ENCODE data around the gene RAPGEF2. TPM values are rescaled to one million over a fixed set of nuclear protein-coding genes. Genes with fewer than 3 reads are reported as not detected.

The RAPGEF2 gene
- polyA plus RNA-seq, 1 donor (not counting 4 experiments of a cell fraction or from before 2014, with no cell fraction given): 23.8 TPM

DNA sequence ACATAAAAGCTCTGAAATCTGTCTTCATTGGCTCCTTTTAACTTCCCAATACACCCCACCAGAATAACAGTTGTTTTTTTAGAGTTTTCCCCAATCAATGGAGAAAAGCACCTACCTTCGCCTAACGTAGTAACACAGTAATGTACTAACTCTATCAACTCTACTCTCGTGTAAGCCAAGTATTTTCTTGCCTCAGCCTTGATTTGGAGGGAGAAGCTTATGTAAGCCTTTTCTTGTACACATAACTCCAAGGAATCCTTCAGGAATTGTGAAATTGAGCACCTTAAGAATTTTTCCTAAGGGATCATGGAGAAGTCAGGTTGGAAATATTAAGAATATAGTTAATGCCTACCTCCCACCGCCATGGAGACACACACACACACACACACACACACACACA, 181.2 kb downstream of the RAPGEF2 start:
- Histone ChIP-seq H3K27me3 (ENCODE audit: control insufficient read depth, extremely low read depth, insufficient read depth, low read length) (no peaks in the 10 kb centered on the region), H3K9ac (ENCODE audit: control insufficient read depth, extremely low read depth, insufficient read depth, low read length) (peak overlapping the region; percentile 18), H2AFZ (ENCODE audit: control insufficient read depth, low read length) (no peak overlapping the region), H3K36me3 (ENCODE audit: control insufficient read depth in 2 of 2, extremely low read depth in 1 of 2, insufficient read depth in 2 of 2, low read length in 2 of 2) (no peaks in the 10 kb centered on the region), H3K4me1 (ENCODE audit: control insufficient read depth, extremely low read depth, insufficient read depth, low read length) (peaks cover 31% of the 10 kb centered on the region), H3K27ac (ENCODE audit: control insufficient read depth, insufficient read depth, low read length) (peak overlapping the region; percentile 76), H3K9me1 (ENCODE audit: control insufficient read depth, extremely low read depth, insufficient read depth, low read length) (no peaks in the 10 kb centered on the region), H3K9me3 (ENCODE audit: control insufficient read depth, low read depth, low read length) (no peaks in the 10 kb centered on the region), H3K79me2 (ENCODE audit: control insufficient read depth, insufficient read depth, low read length) (no peaks in the 10 kb centered on the region), H3K4me3 (ENCODE audit: control insufficient read depth in 2 of 3, extremely low read depth in 1 of 3, insufficient read depth in 2 of 3, low read depth in 1 of 3, low read length in 3 of 3) (peak overlapping the region in 2 of 3 experiments; percentile 39 to 50), H4K20me1 (ENCODE audit: control insufficient read depth, extremely low read depth, insufficient read depth, low read length) (no peaks in the 10 kb centered on the region), H3K4me2 (ENCODE audit: control insufficient read depth, extremely low read depth, insufficient read depth, low read depth, low read length) (peak overlapping the region; percentile 68)
- TF ChIP-seq EZH2 (IDR thresholded peaks at IDR 0.05; ENCODE audit: low read length): no peak
- TF ChIP-seq, protein P1, sequence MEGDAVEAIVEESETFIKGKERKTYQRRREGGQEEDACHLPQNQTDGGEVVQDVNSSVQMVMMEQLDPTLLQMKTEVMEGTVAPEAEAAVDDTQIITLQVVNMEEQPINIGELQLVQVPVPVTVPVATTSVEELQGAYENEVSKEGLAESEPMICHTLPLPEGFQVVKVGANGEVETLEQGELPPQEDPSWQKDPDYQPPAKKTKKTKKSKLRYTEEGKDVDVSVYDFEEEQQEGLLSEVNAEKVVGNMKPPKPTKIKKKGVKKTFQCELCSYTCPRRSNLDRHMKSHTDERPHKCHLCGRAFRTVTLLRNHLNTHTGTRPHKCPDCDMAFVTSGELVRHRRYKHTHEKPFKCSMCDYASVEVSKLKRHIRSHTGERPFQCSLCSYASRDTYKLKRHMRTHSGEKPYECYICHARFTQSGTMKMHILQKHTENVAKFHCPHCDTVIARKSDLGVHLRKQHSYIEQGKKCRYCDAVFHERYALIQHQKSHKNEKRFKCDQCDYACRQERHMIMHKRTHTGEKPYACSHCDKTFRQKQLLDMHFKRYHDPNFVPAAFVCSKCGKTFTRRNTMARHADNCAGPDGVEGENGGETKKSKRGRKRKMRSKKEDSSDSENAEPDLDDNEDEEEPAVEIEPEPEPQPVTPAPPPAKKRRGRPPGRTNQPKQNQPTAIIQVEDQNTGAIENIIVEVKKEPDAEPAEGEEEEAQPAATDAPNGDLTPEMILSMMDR (optimal IDR thresholded peaks at IDR 0.05 in 1 of 3, IDR thresholded peaks at IDR 0.05 in 1 of 3, conservative IDR thresholded peaks at IDR 0.05 in 1 of 3; ENCODE audit: extremely low read depth in 1 of 3, insufficient read depth in 2 of 3, low read length in 3 of 3): no peak
- dilution Hi-C loops (cut with MboI; ENCODE audit: extremely low pct_ligation_motif_present, low sequenced_read_pairs): no loop called here
- DNase-seq (ENCODE audit: low read depth, low spot score) (no peak), FAIRE-seq (no peak)

DNA sequence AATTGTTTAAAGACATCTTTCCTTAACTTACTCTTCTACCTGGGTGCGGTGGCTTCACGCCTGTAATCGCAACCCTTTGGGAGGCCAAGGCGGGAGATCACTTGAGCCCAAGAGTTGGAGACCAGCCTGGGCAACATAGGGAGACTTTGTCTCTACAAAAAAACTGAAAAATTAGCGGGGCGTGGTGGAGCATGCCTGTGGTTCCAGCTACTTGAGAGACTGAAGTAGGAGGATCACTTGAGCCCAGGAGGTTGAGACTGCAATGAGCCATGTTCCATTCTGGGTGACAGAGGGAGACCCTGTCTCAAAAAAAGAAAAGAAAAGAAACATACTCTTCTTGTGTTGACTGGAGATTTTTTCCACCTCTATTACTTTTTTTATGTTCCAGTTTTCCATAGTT, 181.9 kb downstream of the RAPGEF2 start:
- dilution Hi-C loops (cut with MboI; ENCODE audit: extremely low pct_ligation_motif_present, low sequenced_read_pairs): no loop called here
- no peaks in the 10 kb centered on the region for H3K9me3 ChIP-seq (ENCODE audit: control insufficient read depth, low read depth, low read length)
- H3K36me3 ChIP-seq (ENCODE audit: control insufficient read depth in 2 of 2, extremely low read depth in 1 of 2, insufficient read depth in 2 of 2, low read length in 2 of 2): no peaks in the 10 kb centered on the region
- H4K20me1 ChIP-seq (ENCODE audit: control insufficient read depth, extremely low read depth, insufficient read depth, low read length): no peaks in the 10 kb centered on the region
- no peak for FAIRE-seq
- H3K9ac ChIP-seq (ENCODE audit: control insufficient read depth, extremely low read depth, insufficient read depth, low read length): no peak overlapping the region
- no peak overlapping the region for H2AFZ ChIP-seq (ENCODE audit: control insufficient read depth, low read length)
- no peaks in the 10 kb centered on the region for H3K79me2 ChIP-seq (ENCODE audit: control insufficient read depth, insufficient read depth, low read length)
- TF ChIP-seq EZH2 (IDR thresholded peaks at IDR 0.05; ENCODE audit: low read length): no peak
- TF ChIP-seq, protein P1 (optimal IDR thresholded peaks at IDR 0.05 in 1 of 3, IDR thresholded peaks at IDR 0.05 in 1 of 3, conservative IDR thresholded peaks at IDR 0.05 in 1 of 3; ENCODE audit: extremely low read depth in 1 of 3, insufficient read depth in 2 of 3, low read length in 3 of 3): no peak
- no peak overlapping the region for H3K4me2 ChIP-seq (ENCODE audit: control insufficient read depth, extremely low read depth, insufficient read depth, low read depth, low read length)
- H3K4me1 ChIP-seq (ENCODE audit: control insufficient read depth, extremely low read depth, insufficient read depth, low read length): peaks cover 32% of the 10 kb centered on the region
- H3K4me3 ChIP-seq (ENCODE audit: control insufficient read depth in 2 of 3, extremely low read depth in 1 of 3, insufficient read depth in 2 of 3, low read depth in 1 of 3, low read length in 3 of 3): no peak overlapping the region
- H3K27me3 ChIP-seq (ENCODE audit: control insufficient read depth, extremely low read depth, insufficient read depth, low read length): no peaks in the 10 kb centered on the region
- H3K27ac ChIP-seq (ENCODE audit: control insufficient read depth, insufficient read depth, low read length): peak overlapping the region; percentile 76
- no peaks in the 10 kb centered on the region for H3K9me1 ChIP-seq (ENCODE audit: control insufficient read depth, extremely low read depth, insufficient read depth, low read length)
- no peak for DNase-seq (ENCODE audit: low read depth, low spot score)

Data from keratinocyte (primary cell).